ENCODE data around the gene PLK3. TPM values are rescaled to one million over a fixed set of nuclear protein-coding genes. Genes with fewer than 3 reads are reported as not detected.

PLK3 gene
- total and polyA plus RNA-seq, 8 donors = 8.1 to 47.2 (median 13.1) TPM

DNA sequence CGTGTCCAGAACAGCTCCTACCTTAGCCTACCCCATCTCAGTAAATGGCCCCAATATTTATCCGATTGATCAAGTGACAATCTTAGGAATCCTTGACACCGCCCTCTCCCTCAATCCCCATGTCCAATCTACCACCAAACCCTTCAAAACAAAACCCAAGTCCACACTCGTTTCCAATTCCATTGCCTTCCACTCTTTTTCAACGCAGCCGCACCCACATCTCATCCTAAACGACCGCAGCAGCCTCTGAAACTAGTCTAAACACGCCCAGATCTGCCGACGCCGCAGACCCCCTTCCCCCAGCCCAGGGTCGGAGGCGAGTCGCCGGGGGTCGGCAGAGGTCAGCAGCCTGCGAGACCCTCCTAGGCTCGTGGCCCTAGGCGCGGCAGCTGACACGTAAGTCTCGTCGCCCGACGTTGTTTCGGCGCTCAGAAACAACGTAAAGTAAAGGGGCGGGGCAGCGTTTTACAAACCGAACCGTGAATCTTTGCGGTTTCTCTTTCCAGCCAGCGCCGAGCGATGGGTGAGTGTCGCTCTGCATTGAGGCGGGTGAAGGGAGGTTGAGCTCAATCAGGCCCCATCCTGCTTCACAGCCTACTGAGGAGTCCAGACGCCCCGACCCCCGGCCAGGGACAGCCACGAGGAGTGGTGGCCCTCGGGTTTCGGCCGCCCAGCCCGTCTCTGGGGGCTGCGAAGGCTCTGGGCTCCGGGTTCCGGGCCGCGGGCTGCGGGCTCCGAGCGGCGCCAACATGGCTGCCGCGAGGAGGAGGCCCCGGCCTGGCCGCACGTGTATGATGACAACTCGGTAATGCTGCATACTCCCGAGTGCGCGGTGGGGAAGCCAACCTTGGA, 24.9 kb upstream of the PLK3 start, which contains the start of gene RPS8:
RPS8 (plus strand) TSS at position 463 of the 852 bp plus-strand sequence; CDS start at position 520, 57 bp downstream.
- Histone ChIP-seq H3K27me3 (no peaks in the 10 kb centered on the region), H3K9me3 (no peaks in the 10 kb centered on the region), H3K4me3 (peak within 1 kb of the TSS; percentile 88 to 93), H3K36me3 (peaks cover 0 to 42% of the 10 kb centered on the region in 2 donors), H3K4me1 (peaks cover 21 to 39% of the 10 kb centered on the region in 2 donors), H3K27ac (peak within 1 kb of the TSS; percentile 91 to 93)
- intact Hi-C loops (cut with DNase I) = no loop called here
- DNase-seq (peak; percentile 93 to 96 (median 94)), ATAC-seq (peak; percentile 94)
- no peak for TF ChIP-seq CTCF (IDR thresholded peaks at IDR 0.05)

GRCh38 chr1:44775930-44776729, 24.0 kb upstream of the PLK3 start:
- H3K9me3 ChIP-seq = no peaks in the 10 kb centered on the region
- DNase-seq (peak in 1 of 4 donors; percentile 89), ATAC-seq (peak; percentile 22)
- TF ChIP-seq CTCF (IDR thresholded peaks at IDR 0.05) = no peak
- H3K4me1 ChIP-seq = peaks cover 21 to 39% of the 10 kb centered on the region in 2 donors
- H3K36me3 ChIP-seq = peaks cover 0 to 50% of the 10 kb centered on the region in 2 donors
- intact Hi-C loops (cut with DNase I) = no loop called here
- peak overlapping the region; percentile 88 to 93 for H3K4me3 ChIP-seq
- peak overlapping the region; percentile 91 to 93 for H3K27ac ChIP-seq
- no peaks in the 10 kb centered on the region for H3K27me3 ChIP-seq

DNA sequence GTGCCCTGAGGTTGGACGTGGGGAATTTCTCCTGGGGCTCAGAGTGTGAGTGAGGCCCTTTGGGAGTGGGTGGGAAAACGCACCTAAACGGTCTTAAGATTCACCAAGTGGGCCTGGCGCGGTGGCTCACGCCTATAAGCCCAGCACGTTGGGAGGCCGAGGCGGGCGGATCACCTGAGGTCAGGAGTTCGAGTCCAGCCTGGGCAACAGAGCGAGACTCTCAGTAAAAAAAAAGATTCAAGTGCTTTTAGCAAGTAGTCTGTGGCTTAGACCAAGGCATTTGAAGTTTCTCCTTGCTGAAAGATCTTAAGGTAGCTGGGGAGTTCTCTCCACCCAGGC, 23.5 kb upstream of the PLK3 start:
- Histone ChIP-seq H3K27ac (peak overlapping the region; percentile 91 to 93), H3K4me3 (peak overlapping the region; percentile 88 to 93), H3K36me3 (peaks cover 0 to 56% of the 10 kb centered on the region in 2 donors), H3K4me1 (peaks cover 21 to 39% of the 10 kb centered on the region in 2 donors), H3K9me3 (no peaks in the 10 kb centered on the region), H3K27me3 (no peaks in the 10 kb centered on the region)
- ATAC-seq (no peak), DNase-seq (peak in 1 of 4 donors; percentile 54)
- intact Hi-C loops (cut with DNase I) = no loop called here
- TF ChIP-seq CTCF (IDR thresholded peaks at IDR 0.05) = no peak

DNA sequence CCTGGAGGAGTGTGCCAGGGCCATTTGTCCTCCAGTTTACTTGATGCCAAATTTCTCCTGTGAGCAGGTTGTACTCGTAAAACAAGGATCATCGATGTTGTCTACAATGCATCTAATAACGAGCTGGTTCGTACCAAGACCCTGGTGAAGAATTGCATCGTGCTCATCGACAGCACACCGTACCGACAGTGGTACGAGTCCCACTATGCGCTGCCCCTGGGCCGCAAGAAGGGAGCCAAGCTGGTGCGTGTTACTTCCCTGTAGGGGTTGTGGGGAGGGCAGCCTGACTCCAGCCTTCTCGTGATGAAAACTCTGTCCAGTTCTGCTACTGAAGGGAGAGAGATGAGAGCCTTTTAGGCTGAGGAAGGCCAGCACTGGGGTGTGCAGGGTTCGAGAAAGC, 22.6 kb upstream of the PLK3 start:
- intact Hi-C loops (cut with DNase I) = no loop called here
- peaks cover 0 to 62% of the 10 kb centered on the region in 2 donors for H3K36me3 ChIP-seq
- TF ChIP-seq CTCF (IDR thresholded peaks at IDR 0.05) = no peak

More for the DNA sequence above, 22.6 kb upstream of the PLK3 start:
- peak in 1 of 4 donors; percentile 53 for DNase-seq
- Histone ChIP-seq H3K27ac (peak overlapping the region in 1 of 2 donors; percentile 5), H3K9me3 (no peaks in the 10 kb centered on the region), H3K27me3 (no peaks in the 10 kb centered on the region), H3K4me3 (peak overlapping the region in 1 of 2 donors; percentile 88), H3K4me1 (peaks cover 21 to 39% of the 10 kb centered on the region in 2 donors)
- no peak for ATAC-seq
